IMR-90 (cell line): ENCODE results near the gene TPO. TPM values are rescaled to one million over a fixed set of nuclear protein-coding genes. Genes with fewer than 3 reads are reported as not detected.

Experiments
- ATAC-seq: fragments of 200-7000 bp; cut with Tn5 transposase; 2 replicates; pipeline ENCODE4 v1.9.1; 2020; ENCODE audit warnings: low read depth, mild to moderate bottlenecking, moderate library complexity
- BruUV-seq: library from RNA; stranded (reverse); fragments of 400-500 nt; replicated peaks from 2 replicates; lab custom pipeline; 2021; lab: Mats Ljungman, UMichigan
- CTCF ChIA-PET: fragments of 300-600 bp; formaldehyde crosslinking; extraction: SDS; loops from one replicate; lab custom pipeline; 2021; ENCODE audit warnings: antibody characterized with exemption; lab: Yijun Ruan, JAX
- POLR2A ChIA-PET: fragments of 300-600 bp; sonication (Branson Sonifier 250); formaldehyde crosslinking; loops from one replicate; lab custom pipeline; 2022; ENCODE audit warnings: antibody characterized with exemption; ENCODE audit not compliant: unreplicated experiment; lab: Charles Lee
- DNase-seq: peaks from one replicate; pipeline ENCODE4 v3.0.0; 2013
- H2AFZ ChIP-seq: replicated peaks from 2 replicates; pipeline ENCODE3; 2013; ENCODE audit warnings: low read length, mild to moderate bottlenecking; ENCODE audit not compliant: poor library complexity
- H2AK5ac ChIP-seq: 2 replicates; pipeline ENCODE4 v1.6.1; 2013; ENCODE audit warnings: low read depth, low read length, inconsistent platforms
- H2AK9ac ChIP-seq: replicated peaks from 2 replicates; pipeline ENCODE3; 2013; ENCODE audit warnings: mild to moderate bottlenecking, low read depth, low read length, moderate library complexity; ENCODE audit not compliant: poor library complexity
- H2BK120ac ChIP-seq: 2 replicates; pipeline ENCODE4 v1.6.1; 2013; ENCODE audit warnings: low read depth, low read length, inconsistent platforms
- H2BK15ac ChIP-seq: 3 replicates; pipeline ENCODE4 v1.6.1; 2013; ENCODE audit warnings: low read depth, low read length, inconsistent platforms
- H2BK20ac ChIP-seq: 2 replicates; pipeline ENCODE4 v1.6.1; 2013; ENCODE audit warnings: low read depth, mild to moderate bottlenecking, inconsistent platforms, low read length, moderate library complexity
- H2BK5ac ChIP-seq: 2 replicates; pipeline ENCODE4 v1.6.1; 2013; ENCODE audit warnings: mild to moderate bottlenecking, low read depth, low read length, inconsistent platforms; ENCODE audit not compliant: poor library complexity, severe bottlenecking
- H3K14ac ChIP-seq: replicated peaks from 2 replicates; pipeline ENCODE4 v1.6.1; 2013; ENCODE audit warnings: low read depth, low read length, inconsistent platforms
- H3K18ac ChIP-seq: 2 replicates; pipeline ENCODE4 v1.6.1; 2013; ENCODE audit warnings: low read depth, low read length, control low read depth
- H3K23ac ChIP-seq: 2 replicates; pipeline ENCODE4 v1.6.1; 2013; ENCODE audit warnings: low read depth, low read length, inconsistent platforms
- H3K27ac ChIP-seq: 2 replicates; pipeline ENCODE4 v1.5.1; 2013; ENCODE audit warnings: mild to moderate bottlenecking, control low read depth, low read length; ENCODE audit not compliant: insufficient read depth
- H3K27me3 ChIP-seq: 2 replicates; pipeline ENCODE4 v1.6.1; 2013; ENCODE audit warnings: low read length; ENCODE audit not compliant: control insufficient read depth, insufficient read depth
- H3K36me3 ChIP-seq: 2 replicates; pipeline ENCODE4 v1.6.1; 2013; ENCODE audit warnings: low read length, mixed read lengths; ENCODE audit not compliant: control insufficient read depth, insufficient read depth
- H3K4ac ChIP-seq: 2 replicates; pipeline ENCODE4 v1.6.1; 2013; ENCODE audit warnings: low read depth, low read length, inconsistent platforms
- H3K4me1 ChIP-seq: 2 replicates; pipeline ENCODE4 v1.6.1; 2013; ENCODE audit warnings: low read length, mixed read lengths; ENCODE audit not compliant: control insufficient read depth, insufficient read depth
- H3K4me2 ChIP-seq: 2 replicates; pipeline ENCODE4 v1.6.1; 2013; ENCODE audit warnings: low read depth, mild to moderate bottlenecking, control low read depth, low read length, moderate library complexity
- H3K4me3 ChIP-seq: 2 replicates; pipeline ENCODE4 v1.5.1; 2013; ENCODE audit warnings: low read depth, mild to moderate bottlenecking, control low read depth, low read length, moderate library complexity; ENCODE audit not compliant: insufficient read depth
- H3K56ac ChIP-seq: 2 replicates; pipeline ENCODE4 v1.6.1; 2013; ENCODE audit warnings: low read length, inconsistent platforms; ENCODE audit not compliant: insufficient read depth; ENCODE audit errors: extremely low read depth
- H3K79me1 ChIP-seq, 2 experiments: 2 replicates each; pipeline ENCODE4 v1.6.1; 2013; ENCODE audit warnings: low read length in 2 of 2, inconsistent platforms in 1 of 2, low read depth in 1 of 2
- H3K9ac ChIP-seq: 2 replicates; pipeline ENCODE4 v1.6.1; 2013; ENCODE audit warnings: low read depth, low read length, control low read depth
- H3K9me1 ChIP-seq: 2 replicates; pipeline ENCODE4 v1.6.1; 2013; ENCODE audit warnings: low read length, inconsistent platforms; ENCODE audit not compliant: insufficient read depth
- H3K9me3 ChIP-seq: 2 replicates; pipeline ENCODE4 v1.6.1; 2013; ENCODE audit warnings: low read length; ENCODE audit not compliant: control insufficient read depth, insufficient read depth
- H4K20me1 ChIP-seq: 2 replicates; pipeline ENCODE4 v1.6.1; 2013; ENCODE audit warnings: low read length, inconsistent platforms; ENCODE audit not compliant: insufficient read depth
- H4K5ac ChIP-seq: 2 replicates; pipeline ENCODE4 v1.6.1; 2013; ENCODE audit warnings: mild to moderate bottlenecking, low read depth, low read length, control low read depth
- H4K8ac ChIP-seq, 2 experiments: 2 replicates each; pipeline ENCODE4 v1.6.1; 2013; ENCODE audit warnings: low read depth in 2 of 2, low read length in 2 of 2, control low read depth in 1 of 2, inconsistent platforms in 1 of 2
- H4K91ac ChIP-seq: 2 replicates; pipeline ENCODE4 v1.6.1; 2013; ENCODE audit warnings: low read depth, low read length, inconsistent platforms; ENCODE audit not compliant: insufficient read depth
- POLR2A ChIP-seq: IDR thresholded peaks from 2 replicates; pipeline ENCODE4 v1.6.1; 2012; ENCODE audit warnings: mild to moderate bottlenecking, low read depth, low read length
- RCOR1 ChIP-seq: IDR thresholded peaks from 2 replicates; pipeline ENCODE4 v1.6.1; 2012; ENCODE audit warnings: mild to moderate bottlenecking, low read length, improper control_type of control experiment; ENCODE audit not compliant: insufficient replicate concordance
- WGBS, 2 experiments: methylation state at CpG; one replicate each; pipeline versions ENCODE4 v1.1.5 to v1.1.7; 2013; ENCODE audit warnings: missing lambda C conversion rate in 2 of 2; ENCODE audit not compliant: insufficient read length in 1 of 2; ENCODE audit errors: extremely low coverage in 2 of 2; 5-methylcytosine and 5-hydroxymethylcytosine counted together
- dilution Hi-C: fragments of 300-500 bp; cut with HindIII; formaldehyde crosslinking; loops from one replicate; pipeline ENCODE4 v1.14.3; 2018; ENCODE audit warnings: low sequenced_read_pairs; ENCODE audit not compliant: unreplicated experiment
- in situ Hi-C: fragments of 300-500 bp; cut with MboI; formaldehyde crosslinking; loops from 3 replicates; pipeline ENCODE4 v1.14.3; 2019; ENCODE audit warnings: low sequenced_read_pairs, inconsistent platforms, mixed read lengths
- intact Hi-C: fragments of 100-400 bp; cut with micrococcal nuclease; formaldehyde crosslinking; loops from 2 replicates; pipeline ENCODE4 v1.10.0; 2022
- polyA plus RNA-seq, 3 experiments: library from polyadenylated mRNA; depleted of rRNA; stranded (reverse); fragments of >200 nt; gene quantifications; 2 replicates each; pipeline ENCODE4 v1.2.3, GENCODE V29; 2012; ENCODE audit warnings: low replicate concordance in 1 of 3
- total RNA-seq: library from RNA; depleted of rRNA; stranded (reverse); fragments of >200 nt; gene quantifications from 2 replicates; pipeline ENCODE4 v1.2.3, GENCODE V29; 2012

TPO gene
- total and polyA plus RNA-seq, 2 of the 4 experiments (the other 2 are of a cell fraction), result not detected

GRCh38 chr2:1377473-1377872 lies 35.8 kb upstream of the TPO start:
- no peak overlapping the region for H4K8ac ChIP-seq
- H3K27me3 ChIP-seq, result no peaks in the 10 kb centered on the region
- H2AFZ ChIP-seq, result no peak overlapping the region
- no peak overlapping the region for H3K4me2 ChIP-seq
- no peak overlapping the region for H3K27ac ChIP-seq
- no peak overlapping the region for H2BK15ac ChIP-seq
- H3K18ac ChIP-seq, result no peak overlapping the region
- no CpG with 5 or more reads among the region's 6 CpGs for WGBS, 2 experiments
- no peak overlapping the region for H2AK9ac ChIP-seq
- H3K14ac ChIP-seq, result no peak overlapping the region
- H4K91ac ChIP-seq, result no peak overlapping the region
- H3K4me3 ChIP-seq, result no peak overlapping the region
- intact Hi-C loops, result no loop called here
- H3K79me1 ChIP-seq, result no peaks in the 10 kb centered on the region
- no peak overlapping the region for H3K9ac ChIP-seq
- in situ Hi-C loops, result no loop called here
- no peaks in the 10 kb centered on the region for H3K36me3 ChIP-seq
- no peak overlapping the region for H3K4ac ChIP-seq
- H4K20me1 ChIP-seq, result no peaks in the 10 kb centered on the region
- TF ChIP-seq POLR2A, result no peak
- no peak for TF ChIP-seq RCOR1
- no peaks in the 10 kb centered on the region for H3K9me1 ChIP-seq
- H2BK20ac ChIP-seq, result no peak overlapping the region
- peaks cover 36% of the 10 kb centered on the region for H3K9me3 ChIP-seq
- no peak overlapping the region for H4K5ac ChIP-seq
- H3K4me1 ChIP-seq, result no peaks in the 10 kb centered on the region
- ChIA-PET CTCF (no interaction called here), POLR2A (no interaction called here)
- H2AK5ac ChIP-seq, result no peak overlapping the region
- BruUV-seq, result no TSS peak
- H3K56ac ChIP-seq, result no peak overlapping the region
- dilution Hi-C loops, result no loop called here
- ATAC-seq, result no peak
- no peak overlapping the region for H3K23ac ChIP-seq
- no peak for DNase-seq
- no peak overlapping the region for H2BK120ac ChIP-seq
- no peak overlapping the region for H2BK5ac ChIP-seq
